ENCODE results near the gene SDF2L1.
"Not testable (repeated sequence)": the region's sequence is repeated elsewhere in the genome, so short reads cannot be mapped to it uniquely, and the experiment has no call there.

Gene SDF2L1

DNA sequence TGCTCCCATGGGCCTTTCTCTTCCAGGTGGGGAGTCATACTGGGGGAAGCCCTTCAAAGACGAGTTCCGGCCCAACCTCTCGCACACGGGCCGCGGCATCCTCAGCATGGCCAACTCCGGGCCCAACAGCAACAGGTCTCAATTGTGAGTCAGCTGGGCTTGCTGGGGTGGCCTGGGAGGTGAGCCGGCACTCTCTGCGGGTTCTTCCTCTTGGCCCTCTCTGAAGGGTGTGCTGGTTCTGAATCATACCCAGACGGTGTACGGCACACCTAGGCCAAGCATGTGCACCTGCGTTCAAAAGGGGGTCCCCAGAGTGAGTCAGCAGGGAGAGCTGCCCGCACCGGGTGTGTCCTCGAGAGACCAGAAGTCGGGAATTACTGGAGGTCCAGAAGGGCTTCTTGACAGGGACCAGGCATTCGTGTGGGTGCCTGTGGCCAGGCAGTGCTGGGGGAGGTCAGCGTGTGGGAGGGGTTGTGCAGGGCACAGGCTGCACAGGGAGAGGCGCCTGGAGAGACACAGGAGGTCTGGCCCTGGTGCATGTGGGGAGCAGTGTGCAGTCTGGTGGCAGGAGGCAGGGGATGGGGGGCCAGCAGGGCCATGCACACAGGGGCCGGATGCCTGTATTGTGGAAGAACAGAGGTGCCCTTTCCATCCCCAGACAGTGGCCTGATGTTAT lies 46.7 kb downstream of the SDF2L1 start:
- no peak for DNase-seq

DNA sequence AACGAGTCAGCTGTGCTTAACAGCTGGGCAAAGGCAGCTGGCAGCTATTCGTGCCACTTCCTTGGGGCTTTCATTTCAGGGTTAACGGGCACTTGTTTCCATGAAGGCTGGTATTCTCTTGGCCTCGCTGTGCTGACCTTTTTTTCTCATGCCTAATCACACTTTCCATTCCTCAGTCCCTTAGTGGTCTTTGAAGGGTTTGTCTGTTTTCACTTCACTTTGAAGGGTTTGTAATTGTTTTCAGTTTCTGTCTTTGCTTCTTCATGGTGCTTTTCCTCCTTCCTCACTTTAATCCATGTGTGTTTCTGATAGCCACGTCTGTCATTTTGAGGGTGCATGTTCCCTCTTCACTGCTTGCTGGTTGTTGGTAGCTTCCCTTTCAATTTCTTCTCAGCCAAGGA lies 48.3 kb downstream of the SDF2L1 start:
- no peak for DNase-seq

DNA sequence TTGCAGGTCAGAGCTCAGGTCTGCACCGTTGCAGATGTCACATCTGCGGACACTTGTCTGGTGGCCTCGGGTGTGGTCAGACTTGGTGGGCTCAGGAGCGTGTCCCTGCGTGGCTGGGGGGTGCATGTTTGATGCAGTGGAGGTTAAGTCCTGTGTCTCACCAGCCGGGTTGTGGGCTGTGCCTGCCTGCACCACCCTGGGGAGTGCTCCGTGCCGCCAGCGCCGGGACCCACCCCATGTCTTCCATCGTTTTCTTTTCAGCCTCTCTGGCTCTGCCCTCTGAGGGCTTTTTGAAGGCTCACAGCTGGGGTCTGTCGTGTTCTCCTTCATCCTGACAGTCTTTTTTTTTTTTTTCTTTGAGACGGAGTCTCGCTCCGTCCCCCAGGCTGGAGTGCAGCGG lies 49.7 kb downstream of the SDF2L1 start:
- no peak for DNase-seq

DNA sequence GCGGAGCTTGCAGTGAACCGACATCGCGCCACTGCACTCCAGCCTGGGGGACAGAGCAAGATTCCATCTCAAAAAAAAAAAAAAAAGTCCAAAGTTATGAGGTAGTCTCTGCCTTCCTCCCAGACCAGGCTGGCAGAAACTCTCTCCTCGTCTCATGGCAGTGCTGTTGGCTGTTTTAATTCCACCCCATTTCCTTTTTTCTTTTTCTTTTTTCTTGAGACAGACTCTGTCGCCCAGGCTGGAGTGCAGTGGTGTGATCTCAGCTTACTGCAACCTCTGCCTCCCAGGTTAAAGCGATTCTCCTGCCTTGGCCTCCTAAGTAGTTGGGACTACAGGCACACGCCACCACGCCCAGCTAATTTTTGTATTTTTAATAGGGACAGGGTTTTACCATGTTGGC lies 50.8 kb downstream of the SDF2L1 start:
- not testable (repeated sequence) for DNase-seq

DNA sequence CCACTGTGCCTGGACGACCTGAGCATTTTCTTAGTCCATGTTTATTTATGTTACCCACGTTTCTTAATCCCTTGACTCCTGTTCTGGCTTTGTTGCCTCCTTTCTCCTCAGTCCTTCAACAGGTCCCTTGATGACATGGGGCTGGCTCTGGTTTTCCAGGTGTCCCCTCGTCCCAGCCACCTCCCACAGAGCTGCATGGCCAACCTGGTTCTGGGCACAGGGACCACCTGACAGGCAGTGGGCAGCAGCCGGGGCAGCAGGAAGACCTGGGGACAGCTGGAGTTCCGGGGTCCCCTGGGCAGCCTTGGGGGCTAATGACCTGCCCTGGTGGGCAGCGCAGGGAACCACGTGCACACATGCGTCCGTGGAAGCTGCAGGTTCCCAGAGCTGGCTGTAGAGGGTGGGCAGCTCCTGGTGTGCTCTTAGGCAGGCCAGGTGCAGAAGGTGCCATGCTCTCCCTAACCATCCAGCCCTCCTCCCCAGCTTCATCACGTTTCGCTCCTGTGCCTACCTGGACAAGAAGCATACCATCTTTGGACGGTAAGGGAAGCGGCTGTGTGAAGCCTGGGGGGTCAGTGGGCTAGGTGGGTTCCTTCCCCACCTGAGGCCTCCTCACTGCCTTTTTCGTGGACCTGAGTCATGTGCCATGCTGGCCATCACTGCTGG lies 51.4 kb downstream of the SDF2L1 start:
- no peak for DNase-seq

All from SIG-M5 (cell line).